Epidermal melanocyte (primary cell): ENCODE measurements around the gene LIPN.
"Not testable (repeated sequence)": the region's sequence is repeated elsewhere in the genome, so short reads cannot be mapped to it uniquely, and the experiment has no call there.

Experiments used
- DNase-seq: peaks from one replicate; pipeline ENCODE4 v3.0.0; 2011; ENCODE audit warnings: low spot score; ENCODE audit not compliant: insufficient read length

The LIPN gene, protein sequence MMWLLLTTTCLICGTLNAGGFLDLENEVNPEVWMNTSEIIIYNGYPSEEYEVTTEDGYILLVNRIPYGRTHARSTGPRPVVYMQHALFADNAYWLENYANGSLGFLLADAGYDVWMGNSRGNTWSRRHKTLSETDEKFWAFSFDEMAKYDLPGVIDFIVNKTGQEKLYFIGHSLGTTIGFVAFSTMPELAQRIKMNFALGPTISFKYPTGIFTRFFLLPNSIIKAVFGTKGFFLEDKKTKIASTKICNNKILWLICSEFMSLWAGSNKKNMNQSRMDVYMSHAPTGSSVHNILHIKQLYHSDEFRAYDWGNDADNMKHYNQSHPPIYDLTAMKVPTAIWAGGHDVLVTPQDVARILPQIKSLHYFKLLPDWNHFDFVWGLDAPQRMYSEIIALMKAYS

DNA sequence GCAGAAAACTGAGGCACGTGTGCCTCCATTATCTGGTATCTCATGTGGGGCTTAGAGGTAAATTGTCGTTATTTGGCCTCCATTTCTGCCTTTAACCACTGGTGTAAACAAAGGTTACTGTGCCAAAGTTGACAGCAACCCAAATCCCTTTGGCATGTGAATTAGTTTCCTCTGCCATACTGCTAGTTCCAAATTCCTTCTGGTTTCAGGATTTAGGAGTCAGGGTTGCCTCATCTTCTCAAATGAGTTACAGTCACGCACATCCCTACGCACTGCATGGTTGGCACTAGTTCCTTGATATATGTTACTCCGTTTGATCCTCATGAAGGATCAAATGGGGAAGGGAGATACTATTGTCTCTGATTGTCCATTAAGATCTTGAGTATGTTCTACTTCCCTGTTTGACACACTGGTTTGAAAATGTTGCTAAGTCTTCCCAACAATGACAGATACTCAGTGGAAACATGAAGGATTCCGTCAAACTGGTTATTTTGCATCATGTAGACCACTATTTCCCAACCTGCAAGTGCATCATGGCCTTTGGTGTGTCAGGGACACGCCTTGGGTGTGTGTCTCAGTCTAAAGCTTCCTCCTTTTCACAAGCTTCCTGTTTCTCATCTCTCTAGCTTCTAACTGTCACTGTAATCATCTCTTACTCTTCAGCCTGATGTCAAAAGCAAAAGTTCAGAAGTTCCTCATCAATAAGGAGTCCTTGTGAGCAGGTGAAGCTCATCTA, at the start of gene LIPN:
TSS of gene LIPN (plus strand) at position 655 of the 736 bp plus-strand sequence. CDS start 1,386 bp downstream, outside the sequence.
- DNase-seq = no peak

DNA sequence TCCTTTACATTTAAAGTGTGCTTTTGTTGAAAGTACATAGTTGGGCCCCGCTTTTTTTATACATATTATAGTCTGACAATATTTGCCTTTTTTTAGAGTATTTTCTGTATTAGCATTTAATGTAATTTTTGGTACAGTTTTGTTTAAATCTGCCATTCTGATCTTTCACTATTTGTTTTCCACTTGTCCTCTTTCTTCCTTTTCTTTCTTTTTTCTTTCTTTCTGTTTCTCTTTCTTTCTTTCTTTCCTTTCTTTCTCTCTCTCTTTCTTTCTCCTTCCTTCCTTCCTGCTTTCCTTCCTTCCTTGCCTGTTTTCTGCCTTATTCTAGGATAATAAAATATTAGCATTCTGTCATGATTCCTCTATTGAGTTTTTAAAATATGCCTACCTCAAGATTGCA, 44.3 kb upstream of the LIPN start:
- DNase-seq = no peak

DNA sequence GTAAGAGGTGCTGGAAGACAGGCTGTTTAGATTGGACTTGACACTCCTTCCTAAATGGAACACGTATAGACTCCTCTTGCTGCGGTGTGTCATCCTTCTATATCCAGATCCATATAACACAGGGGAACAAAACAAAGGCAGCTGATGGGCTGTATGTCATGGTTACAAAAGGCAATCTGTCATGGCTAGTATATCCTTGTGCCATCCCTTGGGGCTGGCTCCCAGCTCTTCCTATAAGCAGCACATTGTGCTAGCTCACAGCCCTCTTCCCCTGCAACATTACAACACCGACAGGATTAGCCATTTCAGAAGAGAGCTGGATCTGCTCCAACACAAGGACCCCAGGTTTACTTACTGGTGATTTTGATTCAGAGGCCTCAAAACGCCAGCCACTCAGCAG, 38.4 kb upstream of the LIPN start:
- DNase-seq = no peak

DNA sequence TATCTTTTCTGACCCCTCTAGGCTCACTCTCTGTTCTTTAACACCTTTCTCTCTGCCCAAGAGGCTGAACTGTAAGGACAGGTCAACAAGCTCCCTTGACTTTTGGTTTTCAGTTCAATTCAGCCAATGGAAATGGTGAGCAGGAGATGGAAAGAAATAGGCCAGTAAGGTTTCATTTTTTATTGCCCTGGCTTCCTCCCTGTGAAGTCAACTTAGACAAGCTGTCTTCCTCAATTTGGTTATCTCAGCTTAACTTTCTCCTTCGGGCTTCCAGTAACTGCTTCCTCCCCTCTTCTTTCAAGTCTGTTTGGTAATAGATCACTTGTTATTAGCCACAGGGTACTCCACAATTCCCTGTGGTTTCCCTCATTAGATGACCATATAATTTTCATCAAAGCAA, 34.0 kb upstream of the LIPN start:
- no peak for DNase-seq

DNA sequence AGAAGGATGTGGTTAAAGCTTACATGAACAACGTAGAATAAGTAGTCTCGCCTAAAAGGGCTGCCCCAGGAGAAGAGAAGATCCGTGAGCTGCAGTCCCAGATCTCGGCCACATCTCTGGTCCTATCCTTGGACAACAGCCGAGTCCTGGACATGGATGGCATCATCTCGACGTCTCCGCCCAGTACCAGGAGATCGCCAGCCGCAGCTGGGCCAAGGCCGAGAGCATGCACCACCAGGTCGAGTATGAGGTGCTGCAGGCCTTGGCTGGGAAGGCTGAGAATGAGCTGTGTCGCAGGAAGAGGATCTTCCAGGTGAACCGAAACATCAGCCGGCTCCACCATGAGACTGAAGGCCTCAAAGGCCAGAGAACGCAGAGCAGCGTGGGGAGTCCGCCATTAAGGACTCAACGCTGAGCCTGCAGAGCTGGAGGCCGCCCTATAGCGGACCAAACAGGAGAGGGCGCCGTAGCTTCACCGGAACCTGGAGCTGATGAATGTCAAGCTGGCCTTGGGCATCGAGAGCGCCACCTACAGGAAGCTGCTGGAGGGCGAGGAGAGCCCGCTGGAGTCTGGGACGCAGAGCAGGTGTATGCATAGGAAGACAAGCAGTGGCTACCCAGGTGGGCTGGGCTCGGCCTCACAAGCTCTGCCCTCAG, 31.6 kb upstream of the LIPN start:
- no peak for DNase-seq

DNA sequence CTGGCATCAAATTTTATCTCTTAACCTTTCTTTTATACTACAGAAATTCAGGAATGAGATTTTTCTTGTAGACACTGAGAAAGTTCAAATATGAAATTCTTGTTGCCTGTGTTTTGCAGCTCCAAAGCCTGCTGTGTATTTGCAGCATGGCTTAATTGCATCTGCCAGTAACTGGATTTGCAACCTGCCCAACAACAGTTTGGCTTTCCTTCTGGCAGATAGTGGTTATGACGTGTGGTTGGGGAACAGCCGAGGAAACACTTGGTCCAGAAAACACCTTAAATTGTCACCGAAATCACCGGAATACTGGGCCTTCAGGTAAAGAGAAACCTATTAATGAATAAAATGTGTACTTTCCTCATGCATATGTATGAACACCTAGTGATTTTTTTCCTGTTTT, 29.0 kb upstream of the LIPN start:
- DNase-seq = no peak

DNA sequence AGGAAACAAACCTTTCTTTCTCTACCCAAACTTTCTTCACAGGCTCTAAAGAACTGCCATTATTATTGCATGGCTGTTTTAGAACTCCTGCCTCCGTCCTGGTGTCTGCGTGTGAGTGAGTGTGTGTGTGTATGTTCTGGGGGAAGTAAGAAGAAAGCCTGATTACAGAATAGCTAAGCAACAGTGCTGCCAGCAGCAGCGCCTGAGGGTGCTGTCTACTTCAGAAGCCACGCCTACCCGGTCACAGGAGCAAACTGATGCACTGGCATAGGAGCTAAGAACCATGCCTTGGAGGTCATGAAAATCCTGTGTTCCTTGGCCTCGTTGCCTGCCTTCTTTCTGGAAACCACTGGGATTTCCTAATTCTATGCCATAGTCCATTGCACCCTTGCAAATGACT, 28.5 kb upstream of the LIPN start:
- DNase-seq = no peak

DNA sequence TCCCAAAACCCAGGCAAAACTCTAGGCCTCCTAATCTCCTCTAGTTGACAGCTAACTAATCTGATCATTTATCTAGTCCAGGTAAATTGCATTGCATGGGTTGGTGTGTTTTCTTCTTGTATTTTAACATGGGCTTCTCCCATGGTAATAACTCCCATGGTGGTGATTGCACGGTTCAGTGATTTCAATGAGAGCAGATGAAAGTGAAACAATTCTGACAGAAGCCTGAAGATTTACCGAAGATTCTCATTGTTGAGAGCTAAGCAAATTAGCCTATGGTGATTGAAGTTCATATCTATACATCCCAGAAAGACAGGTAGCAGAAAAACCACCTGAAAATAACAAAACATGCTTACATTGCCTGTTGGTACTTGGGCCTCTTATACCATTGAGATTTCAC, 26.6 kb upstream of the LIPN start:
- no peak for DNase-seq

DNA sequence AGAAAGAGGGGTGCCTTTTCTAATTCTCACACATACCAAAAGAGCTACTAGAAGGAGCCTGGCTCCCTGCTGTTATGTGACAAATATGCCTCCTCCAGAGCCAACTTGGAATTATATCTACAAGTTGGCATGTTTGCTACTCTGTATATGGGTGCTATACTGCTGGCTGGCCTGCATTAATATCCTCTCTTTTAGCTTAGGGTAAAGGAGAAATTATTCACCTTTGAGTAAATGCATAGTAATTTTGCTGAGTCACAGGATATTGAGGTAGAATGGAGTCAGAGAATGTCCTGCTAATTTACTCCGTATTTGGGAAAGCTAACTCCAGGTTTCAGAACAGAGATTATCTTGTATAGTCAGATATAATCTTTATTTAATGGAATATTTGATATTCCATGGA, 24.2 kb upstream of the LIPN start:
- no peak for DNase-seq

DNA sequence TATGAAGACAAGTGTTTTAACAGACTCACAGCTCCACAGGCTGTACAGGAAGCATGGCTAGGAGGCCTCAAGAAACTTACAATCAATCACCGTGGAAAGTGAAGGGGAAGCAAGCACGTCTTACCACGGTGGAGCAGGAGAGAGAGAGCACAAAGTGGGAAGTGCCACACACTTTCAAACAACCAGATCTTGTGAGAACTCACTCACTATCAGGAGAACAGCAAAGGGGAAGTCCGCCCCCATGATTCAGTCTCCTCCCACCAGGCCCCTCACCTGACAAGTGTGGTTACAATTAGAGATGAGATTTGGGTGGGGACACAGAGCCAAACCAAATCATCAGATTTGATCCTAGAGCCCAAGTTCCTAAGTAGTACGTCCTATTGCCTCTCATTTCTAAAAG, 17.9 kb upstream of the LIPN start:
- DNase-seq = not testable (repeated sequence)

DNA sequence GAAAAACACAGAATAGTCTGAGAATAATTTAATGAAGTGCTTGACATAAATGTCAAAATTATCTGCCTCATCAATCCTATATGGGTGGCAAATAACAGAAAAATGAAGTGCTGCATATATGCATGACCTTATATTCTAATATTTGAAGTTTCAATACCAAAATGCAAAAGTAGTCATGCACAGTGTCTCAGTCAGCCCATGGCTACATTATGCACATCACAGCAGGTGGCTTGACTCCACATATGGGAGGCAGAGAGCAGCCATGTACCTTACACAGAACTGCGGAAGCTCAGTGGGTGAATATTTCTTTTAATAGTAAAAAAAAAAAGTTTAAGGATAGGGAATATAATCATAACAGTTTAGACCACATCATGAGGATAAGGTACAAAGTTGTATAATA, 17.4 kb upstream of the LIPN start:
- DNase-seq = no peak

DNA sequence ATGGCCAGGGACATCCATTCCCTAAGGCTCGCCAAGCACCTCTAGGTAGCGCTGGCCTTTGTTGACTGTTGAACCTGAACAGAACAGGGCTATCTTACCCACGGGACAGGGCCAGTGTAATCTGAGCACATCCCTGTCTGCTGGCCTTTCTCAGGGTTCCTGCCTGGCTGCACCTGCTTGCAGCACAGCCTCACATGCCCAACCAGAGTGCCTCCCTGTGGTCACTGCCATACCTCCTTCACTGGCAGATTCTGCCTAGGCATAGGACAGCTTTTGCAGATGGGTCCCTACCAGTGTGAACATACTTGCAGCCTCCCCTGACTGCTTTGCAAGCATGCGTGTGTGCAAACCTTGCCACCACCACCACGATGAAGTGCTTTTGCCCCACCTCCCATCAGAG, 15.8 kb upstream of the LIPN start:
- DNase-seq = no peak

DNA sequence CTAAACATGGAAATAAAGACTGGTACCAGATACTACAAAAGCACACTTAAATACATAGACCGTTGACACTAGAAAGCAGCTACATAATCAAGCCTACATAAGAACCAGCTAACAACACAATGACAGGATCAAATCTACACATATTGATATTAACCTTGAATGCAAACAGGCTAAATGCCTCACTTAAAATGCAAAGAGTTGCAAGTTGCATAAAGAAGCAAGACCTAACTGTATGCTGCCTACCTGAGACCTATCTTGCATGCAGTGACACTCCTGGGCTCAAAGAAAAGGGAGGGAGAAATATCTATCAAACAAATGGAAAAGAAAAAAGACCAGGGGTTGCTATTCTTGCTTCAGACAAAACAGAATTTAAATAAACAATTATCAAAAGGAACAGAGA, 14.2 kb upstream of the LIPN start:
- no peak for DNase-seq

DNA sequence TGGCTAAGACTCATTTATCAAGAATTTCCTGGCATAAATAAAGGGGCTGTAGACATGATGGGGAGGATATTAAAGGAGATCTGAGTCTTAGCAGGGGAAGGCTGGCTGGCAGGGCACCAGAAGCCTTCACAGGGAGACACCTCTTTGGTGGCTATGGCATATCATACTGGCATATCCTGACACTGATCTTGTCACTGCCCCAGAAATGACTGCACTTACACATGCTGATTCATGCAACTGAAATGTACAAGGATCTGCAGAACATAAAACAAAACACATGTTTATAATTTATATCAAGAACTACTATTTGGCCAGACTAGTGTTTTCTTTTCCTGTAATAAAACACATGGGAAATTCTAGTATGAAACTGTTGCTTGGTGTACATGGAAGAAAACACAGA, 5.5 kb upstream of the LIPN start:
- DNase-seq = no peak

DNA sequence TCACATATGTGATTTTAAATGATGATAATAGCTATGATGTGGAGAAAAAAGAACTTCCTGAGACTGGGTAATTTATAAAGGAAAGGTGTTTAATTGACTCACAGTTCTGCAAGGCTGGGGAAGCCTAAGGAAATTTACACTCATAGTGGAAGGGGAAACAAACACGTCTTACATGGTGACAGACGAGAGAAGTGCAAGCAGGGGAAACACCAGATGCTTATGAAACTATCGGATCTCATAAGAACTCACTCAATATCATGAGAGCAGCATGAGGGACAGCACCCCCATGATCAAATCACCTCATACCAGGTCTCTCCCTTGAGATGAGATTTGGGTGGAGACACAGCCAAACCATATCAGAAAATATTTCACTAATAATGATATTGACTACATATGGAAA, 4.1 kb upstream of the LIPN start:
- DNase-seq = no peak

DNA sequence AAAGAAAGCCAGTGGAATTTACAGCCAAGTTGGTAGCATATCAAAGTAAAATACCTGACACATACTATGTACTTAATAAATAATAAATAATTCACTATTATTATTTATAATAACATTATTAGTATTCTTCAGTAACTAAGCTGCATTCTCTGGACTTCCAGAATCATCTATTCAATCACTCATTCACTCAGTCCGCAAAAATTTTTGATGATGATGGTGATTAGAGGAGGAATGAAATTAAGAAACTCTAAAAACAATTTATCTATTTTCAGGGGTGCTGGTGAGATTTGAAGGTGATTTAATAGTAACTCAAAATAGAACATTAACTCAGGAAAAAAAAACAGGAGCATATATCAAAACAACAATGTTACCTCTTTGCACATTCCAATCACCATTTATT, 3.2 kb upstream of the LIPN start:
- DNase-seq = no peak

DNA sequence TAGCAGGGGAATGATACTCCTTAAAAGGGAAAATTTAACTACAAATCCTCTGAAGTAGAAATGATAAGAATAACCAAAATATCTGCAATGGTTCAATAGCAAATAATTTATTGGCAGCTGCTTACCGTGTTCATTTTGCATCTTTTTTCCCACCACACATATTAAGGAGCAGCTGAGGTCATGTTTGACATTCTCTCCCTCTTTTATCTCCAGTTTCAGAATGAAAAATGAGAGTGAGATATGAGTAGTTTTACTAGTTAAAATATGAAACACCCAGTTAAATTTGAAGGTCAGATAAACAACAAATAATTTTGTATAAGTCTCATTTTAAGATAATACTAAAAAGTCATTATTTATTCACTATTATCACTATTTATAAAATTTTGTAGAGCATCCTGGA, 3.1 kb downstream of the LIPN start:
- DNase-seq = no peak

DNA sequence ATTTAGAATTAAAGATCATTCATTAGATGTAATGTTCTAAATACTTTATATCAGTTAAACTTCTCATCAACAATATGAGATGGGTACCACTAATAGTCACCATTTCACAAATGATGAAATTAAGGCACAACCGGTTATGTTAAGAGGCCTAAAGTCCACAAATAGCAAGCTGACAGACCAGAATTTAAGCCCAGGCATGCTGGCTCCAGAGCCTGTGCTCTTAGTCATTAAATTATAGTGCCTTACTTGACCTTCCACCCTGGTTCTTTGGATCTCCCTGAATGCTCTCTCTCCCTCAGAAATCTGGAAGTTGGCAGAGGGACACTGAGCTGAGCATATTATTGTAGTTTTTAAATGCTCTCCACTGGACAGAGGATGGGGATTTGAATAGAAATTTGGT, 3.6 kb downstream of the LIPN start:
- DNase-seq = no peak

DNA sequence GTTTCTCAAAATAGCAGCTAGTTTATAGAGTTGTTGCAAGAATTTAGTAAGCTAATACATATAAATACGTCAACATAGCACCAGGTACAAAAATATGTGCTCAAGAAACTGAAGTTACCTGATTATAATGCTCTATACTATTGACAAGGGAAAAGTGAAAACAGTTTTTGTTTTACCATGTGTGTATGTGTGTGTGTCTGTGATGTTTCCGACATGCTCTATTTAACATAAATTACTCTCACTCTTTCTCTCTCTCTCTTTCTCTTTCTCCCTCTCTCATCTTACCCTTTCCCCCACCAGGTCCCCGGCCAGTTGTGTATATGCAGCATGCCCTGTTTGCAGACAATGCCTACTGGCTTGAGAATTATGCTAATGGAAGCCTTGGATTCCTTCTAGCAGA, 4.3 kb downstream of the LIPN start:
- DNase-seq = no peak

DNA sequence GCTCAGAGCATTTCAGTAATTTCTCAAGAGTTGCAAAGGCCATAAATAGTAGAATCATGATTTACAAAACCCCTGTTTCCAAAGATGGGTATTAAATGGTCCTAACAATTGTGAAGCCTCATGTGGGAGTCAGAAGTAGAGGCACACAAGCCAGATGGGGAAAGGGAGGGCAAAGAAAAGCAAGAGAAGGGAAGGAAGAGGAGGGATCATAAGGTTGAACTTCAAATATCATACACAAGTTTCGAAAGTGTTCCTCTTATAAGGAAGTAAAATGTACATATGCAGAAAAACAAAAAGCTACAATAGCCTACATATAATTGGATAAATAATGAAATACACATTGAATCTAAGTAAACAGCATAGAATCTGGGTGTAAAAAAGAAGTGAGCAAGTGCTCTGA, 6.0 kb downstream of the LIPN start:
- no peak for DNase-seq

DNA sequence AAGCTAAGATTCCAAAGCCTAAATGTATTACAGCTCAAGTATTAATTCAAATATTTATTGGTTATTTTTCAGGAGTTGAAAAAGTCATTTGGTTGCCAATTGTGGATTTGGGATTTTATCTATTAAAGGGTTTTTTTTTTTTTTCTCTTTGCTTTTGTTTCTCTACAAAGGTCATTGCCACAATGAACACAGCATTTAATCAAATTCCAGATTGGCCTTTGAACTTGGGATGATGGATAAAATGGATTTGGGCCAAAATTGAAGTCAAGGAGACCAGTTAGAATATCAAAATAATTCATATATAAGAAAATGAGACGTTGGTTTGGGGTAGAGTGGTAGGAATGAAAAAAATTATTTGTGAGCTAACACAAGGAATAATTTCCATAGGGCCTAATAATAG, 9.6 kb downstream of the LIPN start:
- DNase-seq = no peak

DNA sequence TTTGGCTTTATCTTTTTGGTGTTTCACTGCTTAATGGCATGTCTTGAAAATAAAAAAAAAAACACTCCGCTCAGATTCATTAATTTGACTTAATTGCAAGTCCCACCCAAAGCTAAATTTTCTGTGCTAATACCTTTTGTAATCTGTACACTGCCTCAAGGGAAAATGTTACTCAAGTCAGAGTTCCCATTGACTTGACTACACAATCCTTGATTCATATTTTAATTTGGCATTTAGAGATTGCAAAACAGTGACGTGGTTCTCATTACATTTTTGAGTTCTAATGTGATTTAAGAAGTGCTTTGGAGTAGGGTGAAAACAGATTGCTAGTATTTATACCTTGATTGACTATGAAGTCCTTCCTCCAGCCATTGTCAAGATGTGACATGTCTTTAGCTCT, 21.4 kb downstream of the LIPN start:
- DNase-seq = no peak

DNA sequence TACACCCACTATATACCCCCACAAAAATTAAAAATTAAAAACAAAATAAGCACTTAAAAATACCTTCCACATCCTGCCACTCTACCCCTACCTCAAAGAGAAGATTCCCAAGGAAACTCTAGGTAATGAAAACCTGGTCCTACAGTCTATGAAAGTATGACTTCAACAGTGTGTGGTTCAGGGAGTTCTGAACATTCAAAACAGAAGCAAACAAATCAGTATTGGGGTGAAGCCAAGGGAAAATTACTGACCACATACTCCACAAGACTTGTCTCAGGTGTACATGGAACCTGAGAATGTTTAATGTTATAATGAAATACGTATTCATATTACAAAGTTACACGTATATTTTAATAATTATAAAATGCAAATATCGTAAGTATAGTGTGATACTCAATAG, 22.4 kb downstream of the LIPN start:
- no peak for DNase-seq
